ENCODE data around the gene HS1BP3.
A peak's percentile ranks its signal among the peaks of the same experiment; 100 is the strongest.

HS1BP3 gene

DNA sequence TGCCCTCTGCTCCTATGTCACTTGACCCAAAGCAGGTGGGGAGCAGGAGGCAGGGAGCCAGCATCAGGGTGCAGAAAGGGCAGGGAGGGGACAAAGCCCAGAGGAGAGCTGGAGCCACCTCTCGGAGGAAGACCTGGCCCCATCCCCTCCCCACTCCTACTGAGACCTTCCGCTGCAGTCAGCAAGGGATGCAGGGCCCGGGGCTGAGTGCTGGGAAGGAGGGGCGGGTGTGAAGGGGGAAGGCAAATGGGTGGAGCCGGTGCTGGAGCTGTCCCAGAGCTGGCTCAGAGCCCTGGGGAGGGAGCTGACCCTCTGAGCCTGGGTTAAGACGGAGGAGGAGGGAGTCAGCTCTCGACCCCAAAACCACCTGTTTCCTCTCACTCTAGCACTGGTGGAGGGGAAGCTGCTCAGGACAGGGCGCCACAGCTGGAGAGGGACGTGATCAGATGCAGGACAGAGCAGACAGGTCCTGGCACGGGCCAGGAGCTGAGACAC is 33.8 kb downstream of the HS1BP3 start:
- no peak for DNase-seq (ENCODE audit: low read depth)

DNA sequence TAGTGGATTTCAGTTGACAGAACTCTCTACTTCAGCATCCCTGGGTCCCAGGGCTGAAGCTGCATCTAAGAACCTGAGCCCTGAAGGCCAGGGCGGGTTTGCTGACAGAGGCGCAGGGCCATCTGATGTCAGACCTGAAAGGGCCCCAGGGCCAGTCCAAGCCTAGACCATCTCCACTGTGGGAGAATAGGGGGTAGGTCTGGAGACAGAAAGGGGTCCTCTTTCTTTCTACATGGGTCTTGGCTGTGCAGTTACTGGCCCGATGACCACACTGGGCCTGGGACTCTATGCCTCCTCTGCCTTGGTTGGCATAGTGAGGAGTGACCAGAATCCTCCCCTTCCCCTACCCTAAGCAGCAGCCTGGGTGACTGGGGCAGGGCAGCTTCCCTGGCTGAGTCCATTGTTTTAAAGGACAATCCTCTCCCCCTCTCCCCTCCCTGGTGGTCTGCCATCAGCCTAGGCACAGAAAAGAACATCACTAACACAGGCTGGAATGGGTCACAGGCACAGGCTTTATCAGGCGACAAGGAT is 34.5 kb downstream of the HS1BP3 start:
- DNase-seq (ENCODE audit: low read depth), result no peak

- no peak for DNase-seq (ENCODE audit: low read depth)
Measured at GRCh38 chr2:20615466-20616241, 35.2 kb downstream of the HS1BP3 start.

GRCh38 chr2:20615068-20615465 is 35.8 kb downstream of the HS1BP3 start:
- no peak for DNase-seq (ENCODE audit: low read depth)

DNA sequence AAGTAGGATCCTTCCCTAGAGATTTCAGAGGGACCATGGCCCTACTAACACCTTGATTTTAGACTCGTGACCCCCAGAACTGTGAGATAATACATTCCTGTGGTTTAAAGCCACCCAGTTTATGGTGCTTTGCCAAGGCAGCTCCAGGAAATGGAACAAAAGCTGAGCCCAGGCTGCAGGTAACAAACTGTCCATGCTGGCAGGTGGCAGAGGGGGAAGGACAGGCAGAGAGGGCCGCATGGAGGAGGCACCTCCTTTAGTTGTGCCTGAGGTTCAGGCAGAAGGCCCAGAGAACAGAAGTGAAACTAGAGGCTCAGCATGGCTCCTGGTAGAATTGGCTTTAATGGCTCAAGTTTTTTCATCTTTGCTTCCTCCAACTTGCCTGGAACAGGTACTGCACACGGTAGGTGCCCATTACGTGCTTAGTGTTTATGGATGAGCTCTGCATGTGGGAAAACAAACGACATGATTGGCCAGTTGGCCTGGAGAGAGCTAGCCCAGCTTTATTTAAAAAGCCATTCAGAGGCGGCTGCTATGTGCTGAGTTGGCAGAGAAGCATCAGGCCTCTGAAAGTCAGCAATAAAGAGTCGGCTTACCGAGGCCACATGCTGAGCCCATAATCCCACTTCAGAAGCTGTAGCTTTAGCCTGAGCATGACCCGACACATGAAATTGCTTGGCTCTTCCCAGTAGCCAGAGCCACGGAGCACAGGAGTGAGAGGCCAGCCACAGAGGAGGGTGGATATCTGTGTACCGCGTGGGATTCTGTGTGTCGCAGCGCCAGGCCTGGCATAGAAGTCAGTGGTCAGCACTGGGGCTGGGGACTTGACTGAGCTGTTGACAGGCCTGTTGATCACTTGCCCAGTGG is 36.5 kb downstream of the HS1BP3 start:
- DNase-seq (ENCODE audit: low read depth), result no peak

DNA sequence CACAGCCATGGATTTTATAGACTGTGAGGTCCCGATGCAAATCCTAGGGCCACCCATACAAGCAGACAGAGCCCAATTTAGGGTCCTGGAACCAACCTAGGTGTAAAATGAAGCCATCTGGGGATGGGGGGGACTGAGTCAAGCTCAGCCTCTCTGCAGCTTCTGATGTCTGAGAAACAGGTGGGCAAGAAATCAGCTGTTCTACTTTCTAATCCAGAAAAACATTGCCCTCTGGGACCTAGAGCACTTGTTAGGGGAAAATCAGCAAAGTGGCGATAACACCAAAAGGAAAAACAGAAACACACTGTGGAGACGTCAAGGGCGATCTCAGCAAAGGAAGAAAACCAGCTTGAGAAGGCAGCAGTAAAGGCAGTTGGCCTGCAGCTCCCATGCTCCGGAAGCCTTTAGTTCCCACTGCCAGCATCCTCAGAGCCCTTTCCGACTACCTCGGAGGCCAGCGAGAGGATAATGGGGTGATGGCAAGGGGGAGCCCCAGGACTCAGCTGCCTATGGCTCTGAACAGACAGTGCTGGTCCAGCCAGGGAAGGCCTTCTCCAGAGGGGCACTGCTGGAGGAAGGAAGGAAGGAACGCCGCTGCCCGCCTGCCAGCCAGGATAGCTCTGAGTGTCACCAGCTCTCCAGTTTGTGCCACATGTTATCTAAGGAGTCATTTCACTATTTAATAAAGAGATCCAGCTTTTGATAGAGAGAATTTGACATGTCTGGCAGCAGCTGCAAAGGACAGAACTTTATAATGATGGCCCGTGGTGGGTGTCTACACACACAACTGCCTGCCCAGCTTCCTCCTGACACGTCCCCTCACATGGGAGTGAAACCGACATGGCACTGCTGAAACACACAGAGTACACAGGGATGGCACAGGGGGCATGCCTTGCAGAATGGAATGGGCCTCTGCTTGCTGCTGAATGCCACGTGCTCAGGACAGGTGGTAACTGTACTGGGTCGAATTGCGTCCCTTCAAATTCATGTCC is 37.7 kb downstream of the HS1BP3 start:
- no peak for DNase-seq (ENCODE audit: low read depth)

DNA sequence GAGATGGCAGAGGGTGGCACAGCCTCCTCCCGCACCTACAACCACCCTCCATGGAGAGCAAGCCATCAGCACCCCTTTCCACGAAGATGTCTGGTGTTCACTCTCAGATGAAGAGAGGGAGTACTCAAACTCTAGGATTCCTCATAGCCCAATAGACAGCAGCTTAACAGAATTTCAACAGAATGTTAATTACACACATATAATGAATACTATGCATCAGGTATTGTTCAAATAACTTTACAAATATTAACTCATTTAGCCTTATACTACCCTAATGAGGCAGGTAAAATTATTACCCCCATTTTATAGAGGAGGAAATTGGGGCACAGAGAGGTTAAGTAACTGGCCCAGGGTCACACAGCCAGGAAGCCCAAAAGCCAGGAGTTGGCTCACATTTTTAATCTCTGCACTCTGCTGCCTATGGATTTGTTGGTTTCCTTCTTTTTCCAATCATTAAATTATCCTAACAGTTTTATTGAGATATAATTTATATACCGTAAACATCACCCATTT is 39.0 kb downstream of the HS1BP3 start:
- DNase-seq (ENCODE audit: low read depth), result no peak

GRCh38 chr2:20611077-20611843 is 39.6 kb downstream of the HS1BP3 start:
- DNase-seq (ENCODE audit: low read depth), result peak; percentile 89

- no peak for DNase-seq (ENCODE audit: low read depth)
Measured at GRCh38 chr2:20609995-20610357, 40.9 kb downstream of the HS1BP3 start.

- DNase-seq (ENCODE audit: low read depth), result no peak
Measured at GRCh38 chr2:20609349-20609994, 41.4 kb downstream of the HS1BP3 start.

DNA sequence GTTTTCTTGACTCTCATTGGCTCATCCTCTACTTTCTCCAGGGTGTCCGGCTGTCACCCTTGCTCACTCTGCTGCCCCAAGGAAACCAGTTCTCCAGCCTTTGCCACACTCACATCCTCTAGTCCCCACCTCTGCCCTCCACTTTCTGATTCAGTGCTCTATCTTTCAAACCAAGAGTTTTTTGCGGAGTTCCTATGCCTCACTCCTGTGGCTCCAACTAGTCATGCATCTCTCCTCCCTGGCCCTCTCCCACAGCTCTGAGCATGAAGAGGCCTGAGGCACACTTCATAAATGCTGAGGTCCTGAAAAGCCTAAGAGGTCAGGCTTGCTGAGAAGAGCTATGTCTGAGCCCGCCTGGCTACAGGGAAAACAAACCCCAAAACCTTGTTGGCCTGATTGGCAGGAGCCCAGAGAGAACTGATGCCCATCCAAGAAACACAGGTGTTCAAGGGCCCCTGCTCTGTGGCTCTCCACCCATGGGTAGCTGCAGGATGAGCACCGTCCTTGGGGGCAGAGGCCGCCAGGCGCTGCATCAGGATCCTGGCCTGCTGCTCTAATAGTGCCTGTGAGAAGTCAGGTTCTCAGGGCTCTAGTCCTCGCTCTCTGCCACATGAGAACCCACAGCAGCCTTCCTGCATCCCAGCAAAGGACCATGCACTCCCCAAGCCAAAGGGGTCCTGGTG is 42.1 kb downstream of the HS1BP3 start:
- no peak for DNase-seq (ENCODE audit: low read depth)

GRCh38 chr2:20607446-20607845 is 43.5 kb downstream of the HS1BP3 start:
- DNase-seq (ENCODE audit: low read depth), result no peak

DNA sequence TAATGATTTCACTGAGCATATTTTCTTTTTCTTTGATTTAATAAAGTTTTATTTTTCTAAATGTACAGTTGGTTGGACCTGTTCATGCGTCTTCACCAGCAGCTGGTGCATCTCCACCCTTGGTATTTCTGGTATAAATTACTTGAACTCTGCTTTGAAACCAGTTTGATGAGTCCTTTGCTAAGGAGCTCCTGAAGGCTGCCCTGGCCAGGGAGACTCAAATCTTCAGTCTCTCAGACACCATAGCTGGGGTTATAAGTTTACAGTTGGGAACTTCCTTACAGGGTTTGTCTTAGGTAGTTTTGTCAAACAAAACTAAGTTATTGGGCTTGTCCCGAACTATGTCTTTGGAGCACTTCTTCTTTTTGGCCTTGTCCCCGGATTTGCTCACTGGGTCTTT is 44.7 kb downstream of the HS1BP3 start:
- DNase-seq (ENCODE audit: low read depth), result no peak

DNA sequence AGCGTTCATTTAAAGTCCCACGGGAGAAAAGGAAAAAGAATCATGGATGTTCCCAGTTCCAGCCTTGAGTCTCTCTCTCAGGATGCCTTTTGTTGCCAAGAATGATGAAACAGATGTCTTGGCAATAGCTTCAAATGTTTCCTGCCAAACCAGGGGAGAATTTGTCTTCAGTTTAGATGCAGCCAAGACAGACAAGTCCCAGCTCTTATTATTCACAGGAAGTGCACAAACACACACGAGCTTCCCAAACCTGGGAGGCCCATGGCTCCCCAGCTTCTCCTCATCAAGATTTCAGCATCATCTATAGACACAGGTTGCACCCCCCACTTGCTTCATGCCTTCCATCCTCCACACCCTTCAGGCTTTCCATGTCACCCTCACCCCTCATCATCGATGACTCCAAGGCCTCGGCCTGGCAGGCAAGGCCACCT is 45.9 kb downstream of the HS1BP3 start:
- no peak for DNase-seq (ENCODE audit: low read depth)

GRCh38 chr2:20604401-20604911 is 46.4 kb downstream of the HS1BP3 start:
- DNase-seq (ENCODE audit: low read depth), result no peak

- DNase-seq (ENCODE audit: low read depth), result no peak
Measured at GRCh38 chr2:20603791-20604190, 47.1 kb downstream of the HS1BP3 start.

DNA sequence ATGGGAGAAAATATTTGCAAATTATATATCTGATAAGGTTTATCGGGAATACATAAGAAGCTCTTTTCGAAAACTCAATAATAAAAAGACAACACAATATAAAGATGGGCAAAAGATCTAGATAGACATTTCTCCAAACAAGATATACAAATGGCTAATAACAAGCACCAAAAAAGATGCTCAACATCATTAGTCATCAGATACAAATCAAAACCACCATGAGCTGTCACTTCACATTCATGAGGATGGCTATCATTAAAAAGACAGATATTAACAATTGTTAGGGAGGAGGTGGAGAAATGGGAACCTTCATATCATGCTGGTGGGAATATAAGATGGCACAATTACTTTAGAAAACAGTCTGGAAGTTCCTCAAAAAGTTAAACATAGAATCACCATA is 48.1 kb downstream of the HS1BP3 start:
- DNase-seq (ENCODE audit: low read depth), result no peak

DNA sequence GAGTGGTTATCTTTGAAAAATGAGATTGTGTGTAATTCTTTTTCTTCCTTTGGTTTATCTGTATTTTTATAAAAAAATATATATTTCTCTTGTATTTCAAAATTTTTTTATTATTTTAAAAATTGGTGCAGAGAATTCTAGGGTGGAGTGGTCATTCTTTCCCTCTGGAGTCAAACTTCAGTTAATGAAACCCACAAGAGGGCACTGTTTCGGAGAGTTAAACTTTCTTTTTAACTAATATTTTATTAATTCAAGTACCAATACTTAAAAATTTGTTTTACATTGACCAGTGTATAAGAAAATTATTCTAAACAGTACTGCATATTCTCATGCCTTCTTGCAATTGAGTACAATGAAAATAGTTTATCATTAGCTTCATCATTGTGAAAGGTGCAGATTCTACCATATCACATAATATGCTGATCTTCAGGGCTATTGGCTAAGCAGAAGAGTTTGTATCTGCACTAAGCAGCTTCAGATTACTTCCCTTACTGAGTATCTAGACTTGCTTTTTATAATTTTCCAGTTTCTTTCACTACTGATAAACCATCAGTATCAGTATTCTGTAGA is 50.1 kb downstream of the HS1BP3 start:
- no peak for DNase-seq (ENCODE audit: low read depth)

- no peak for DNase-seq (ENCODE audit: low read depth)
Measured at GRCh38 chr2:20599861-20600461, 50.9 kb downstream of the HS1BP3 start.
